ENCODE results near the gene ZIC2.

Gene ZIC2

DNA sequence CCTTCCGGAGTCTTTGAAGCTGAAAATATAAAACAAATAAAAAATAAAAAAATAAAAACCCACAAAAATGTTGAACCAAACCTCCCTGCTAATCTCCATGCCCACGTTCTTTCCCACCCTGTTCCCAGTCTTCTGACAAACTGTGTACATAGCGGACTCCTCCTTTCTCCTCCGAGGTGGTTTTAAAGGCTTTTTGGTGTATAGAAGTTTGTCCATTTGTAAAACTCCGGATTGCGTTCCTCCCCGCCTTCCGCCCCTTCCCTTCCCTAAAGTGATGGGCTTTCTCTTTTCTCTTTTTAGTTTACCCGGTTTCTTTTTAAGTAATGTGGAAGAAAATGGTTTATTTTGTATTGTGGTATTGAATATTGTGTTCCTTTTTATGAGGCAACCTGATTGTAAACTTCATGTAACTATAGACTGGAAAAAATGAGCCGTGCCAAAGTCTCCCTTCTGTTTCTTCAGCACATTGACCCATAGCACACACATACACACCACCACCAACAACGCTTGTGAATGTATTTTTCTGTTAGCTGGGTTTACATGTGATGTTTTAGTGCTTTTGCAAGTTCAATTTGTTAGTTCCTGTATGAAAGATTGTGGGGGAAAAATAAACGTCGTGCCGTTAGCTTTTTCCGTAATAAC lies 4.4 kb downstream of the ZIC2 start:
- no peak for DNase-seq (ENCODE audit: low spot score)

GRCh38 chr13:99986741-99987140 lies 5.2 kb downstream of the ZIC2 start:
- no peak for DNase-seq (ENCODE audit: low spot score)

DNA sequence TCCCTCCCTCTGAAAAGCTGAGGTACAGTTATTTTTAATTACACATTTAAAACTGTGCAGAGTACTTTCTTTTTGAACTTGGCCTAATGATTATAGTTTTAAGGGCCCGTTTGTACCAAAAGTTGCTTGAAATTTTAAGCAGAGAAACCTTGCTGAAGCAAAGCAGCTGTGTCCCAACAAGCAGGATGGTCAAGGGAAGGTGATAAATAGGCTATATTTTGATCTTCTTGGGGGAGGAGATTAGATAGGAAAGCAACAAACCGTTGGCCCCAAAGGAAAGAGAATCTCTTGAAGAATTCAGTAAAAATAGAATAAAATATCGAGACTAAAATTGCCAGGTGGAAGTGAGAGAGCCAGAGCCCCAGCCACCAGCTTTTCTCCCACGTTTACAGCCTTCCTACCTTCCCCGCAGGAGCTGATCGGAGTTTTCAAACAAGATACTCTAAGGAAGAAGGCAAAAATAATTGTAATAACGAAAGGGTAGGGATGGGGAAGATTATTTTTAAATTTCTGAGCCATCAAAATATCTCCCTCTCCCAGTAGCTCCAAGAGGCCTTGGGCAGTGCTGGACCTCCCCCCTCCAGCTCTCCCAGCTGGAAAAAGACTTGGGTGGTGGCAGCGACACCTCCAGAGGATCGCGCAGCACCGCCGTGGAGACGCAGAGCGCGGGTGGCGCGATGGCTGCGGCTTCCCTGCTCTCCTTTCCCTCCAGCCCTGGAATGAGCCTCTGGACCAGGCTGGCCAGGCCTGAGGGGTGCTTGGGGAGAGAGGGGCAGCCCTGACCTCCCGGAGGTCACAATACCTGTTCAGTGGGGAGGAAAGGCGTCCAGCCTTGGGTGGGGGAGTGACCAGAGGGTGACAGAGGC lies 5.8 kb downstream of the ZIC2 start:
- no peak for DNase-seq (ENCODE audit: low spot score)

DNA sequence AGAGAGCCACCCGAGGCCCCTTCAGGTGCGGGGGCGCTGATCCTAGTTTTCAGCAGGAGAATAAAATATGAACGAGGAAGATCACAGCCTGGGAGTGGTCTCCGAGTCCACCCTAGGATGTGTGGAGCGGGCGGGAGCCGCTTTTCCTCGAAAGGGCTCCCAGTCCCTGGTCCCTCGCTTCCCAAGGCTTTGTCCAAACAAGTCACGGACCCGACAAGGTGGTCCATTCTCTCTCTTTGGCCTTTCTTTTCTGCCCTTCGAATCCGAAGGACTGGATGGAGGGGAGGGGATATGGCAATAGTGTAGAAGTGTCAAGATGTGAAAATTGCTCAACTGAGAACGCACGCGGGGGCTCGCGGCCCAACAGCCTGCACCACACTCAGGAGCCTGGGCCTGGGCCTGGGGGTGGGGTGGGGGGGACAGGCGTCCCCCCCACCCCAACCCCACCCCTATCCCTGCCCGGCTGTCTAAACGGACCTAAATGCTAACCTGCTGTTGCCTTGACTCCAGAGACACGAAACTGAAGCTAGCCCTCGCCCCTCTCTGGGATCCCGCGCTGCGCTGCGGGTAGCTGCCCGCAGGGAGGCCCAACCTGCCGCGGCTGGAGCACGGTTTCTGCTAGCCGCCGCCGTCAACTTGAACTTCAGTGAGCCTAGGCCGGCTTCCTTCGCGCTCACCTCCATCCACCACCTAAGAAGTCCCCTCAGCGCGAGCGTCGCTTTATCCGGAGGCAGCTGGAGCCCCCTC lies 7.1 kb downstream of the ZIC2 start:
- DNase-seq (ENCODE audit: low spot score), result no peak

- DNase-seq (ENCODE audit: low spot score), result no peak
These were observed 7.9 kb downstream of the ZIC2 start for GRCh38 chr13:99989276-99990125.

GRCh38 chr13:99990126-99990977 lies 8.8 kb downstream of the ZIC2 start:
- no peak for DNase-seq (ENCODE audit: low spot score)

GRCh38 chr13:99991013-99991827 lies 9.6 kb downstream of the ZIC2 start:
- DNase-seq (ENCODE audit: low spot score), result no peak

GRCh38 chr13:99991828-99992775 lies 10.5 kb downstream of the ZIC2 start:
- no peak for DNase-seq (ENCODE audit: low spot score)

DNA sequence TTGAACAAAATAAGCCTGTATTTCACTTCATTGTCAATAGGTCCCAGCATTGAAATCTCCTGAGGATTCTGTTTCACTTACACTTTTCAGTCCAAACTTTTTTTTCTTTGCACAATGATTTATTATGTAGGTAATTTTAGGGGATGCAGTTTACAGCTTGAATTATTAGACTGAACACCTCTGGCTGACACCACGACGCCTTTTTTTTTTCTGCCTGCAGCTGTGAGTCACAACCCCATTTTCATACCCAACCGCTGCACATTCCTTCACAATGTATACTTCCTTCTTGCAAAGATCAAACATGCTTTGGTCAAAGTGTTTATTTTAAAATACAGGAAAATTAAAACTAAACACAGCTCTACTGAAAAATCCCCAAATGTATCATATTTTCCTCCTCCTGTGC lies 11.4 kb downstream of the ZIC2 start:
- DNase-seq (ENCODE audit: low spot score), result peak; percentile 58

GRCh38 chr13:99993660-99994637 lies 12.4 kb downstream of the ZIC2 start:
- no peak for DNase-seq (ENCODE audit: low spot score)

DNA sequence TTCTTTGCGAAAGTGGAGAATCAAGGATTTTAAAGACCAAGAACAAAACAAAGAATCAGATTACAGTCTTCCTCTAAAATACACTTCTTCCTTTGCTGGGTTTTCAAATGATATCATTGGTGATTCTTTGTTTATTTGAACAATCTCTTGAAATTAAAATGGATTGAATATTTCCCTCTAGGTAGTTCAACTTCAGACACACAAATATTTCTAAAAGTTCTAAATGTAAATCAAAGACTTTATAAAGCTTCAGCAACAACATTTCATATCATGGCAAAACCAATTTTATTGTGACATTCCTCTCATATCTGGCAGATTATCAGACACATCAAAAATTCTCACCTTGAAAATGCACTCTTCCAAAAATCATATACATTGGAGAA lies 13.0 kb downstream of the ZIC2 start:
- no peak for DNase-seq (ENCODE audit: low spot score)

GRCh38 chr13:99995104-99995588 lies 13.6 kb downstream of the ZIC2 start:
- no peak for DNase-seq (ENCODE audit: low spot score)

DNA sequence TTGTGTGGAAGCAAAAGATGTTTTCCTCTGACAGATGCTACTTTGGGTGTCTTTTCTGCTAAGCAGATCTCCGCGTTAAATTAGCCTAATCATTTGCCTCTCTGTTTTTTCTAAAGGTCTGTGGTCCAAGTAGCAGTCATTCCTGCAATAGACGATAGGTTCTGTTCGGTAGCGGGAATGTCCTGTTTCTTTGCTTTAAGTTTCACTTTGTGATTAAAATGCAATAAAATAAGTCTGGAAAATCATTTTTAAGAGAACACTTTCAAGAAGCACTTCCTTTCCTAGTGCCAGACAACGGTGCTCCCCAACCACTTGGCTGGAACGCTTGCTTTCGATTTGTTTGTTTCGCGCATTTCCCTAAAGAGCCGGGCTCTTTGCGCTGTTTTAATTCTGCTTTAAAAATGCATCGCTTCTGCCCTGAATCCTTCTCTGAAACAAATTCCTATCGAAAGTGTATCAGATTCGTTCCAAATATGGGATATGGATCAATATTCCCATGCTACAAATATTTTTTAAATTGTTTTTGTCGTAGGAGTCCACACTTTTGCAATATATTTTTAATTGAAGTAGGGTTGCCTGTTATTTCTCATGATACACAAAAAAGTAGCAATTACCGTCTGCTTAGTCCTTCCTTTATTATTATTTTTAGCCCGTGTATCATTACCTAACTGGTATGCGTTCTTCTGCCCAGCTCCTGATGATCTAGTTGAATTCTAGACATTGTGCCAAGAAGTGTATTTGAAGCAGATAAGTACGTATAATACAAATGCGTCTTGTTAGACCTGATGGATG lies 14.2 kb downstream of the ZIC2 start:
- DNase-seq (ENCODE audit: low spot score), result no peak

DNA sequence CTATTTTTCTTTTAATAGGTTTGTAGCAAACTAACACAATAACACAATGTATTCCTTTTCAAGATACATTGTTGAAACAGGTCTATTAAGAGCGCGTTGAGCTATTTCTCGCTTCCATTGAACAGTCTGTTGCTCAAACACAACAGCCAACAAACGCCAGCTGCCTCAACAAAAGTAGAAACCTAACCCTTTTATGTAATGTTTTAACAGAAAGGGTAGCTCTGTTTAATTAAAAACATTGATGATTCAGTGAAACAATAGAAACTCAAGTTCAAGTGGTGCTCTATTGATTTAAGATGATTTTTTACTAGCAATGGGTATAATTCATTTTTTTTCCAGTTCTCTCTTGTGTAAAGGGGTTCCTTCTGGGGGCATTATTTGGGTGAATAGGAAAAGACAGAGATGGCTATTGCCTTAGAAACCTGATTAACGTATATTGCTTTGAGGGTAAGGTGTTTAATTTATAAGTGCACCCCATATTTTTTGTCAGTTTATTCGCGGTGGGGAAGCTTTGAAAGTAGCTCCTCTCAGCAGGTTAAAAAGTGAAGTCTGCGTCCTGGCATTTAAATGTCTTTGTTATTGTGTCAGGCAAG lies 14.9 kb downstream of the ZIC2 start:
- no peak for DNase-seq (ENCODE audit: low spot score)

- no peak for DNase-seq (ENCODE audit: low spot score)
These were observed 16.2 kb downstream of the ZIC2 start for GRCh38 chr13:99997702-99998214.

DNA sequence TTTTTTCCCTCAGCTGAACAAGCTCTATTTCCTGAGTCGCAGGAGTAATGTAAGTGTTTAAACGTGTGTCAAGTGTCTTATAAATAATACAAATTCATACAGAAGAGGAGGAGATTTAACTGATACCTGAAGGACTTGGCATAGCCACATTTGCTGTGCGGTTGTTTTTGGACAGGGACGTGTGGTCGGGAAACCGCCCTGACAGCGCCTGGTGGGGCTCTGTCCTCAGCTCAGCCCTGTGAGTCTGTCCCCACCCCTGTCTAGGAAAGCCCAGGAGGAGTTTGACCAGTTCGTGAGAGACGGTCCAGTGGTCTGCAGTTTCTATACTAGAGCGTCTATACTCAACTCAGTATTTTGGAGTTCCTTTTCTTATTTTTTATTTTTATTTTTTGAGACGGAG lies 16.7 kb downstream of the ZIC2 start:
- DNase-seq (ENCODE audit: low spot score), result no peak

Data from SW480 (cell line).